Right ventricle myocardium inferior (tissue), 1 donor: ENCODE results near the gene SCN4A. TPM values are rescaled to one million over a fixed set of nuclear protein-coding genes. Genes with fewer than 3 reads are reported as not detected.

Experiments
- ATAC-seq: fragments of 200-7000 bp; cut with Tn5 transposase; one replicate; pipeline ENCODE4 v1.9.1; 2020; ENCODE audit warnings: mild to moderate bottlenecking, moderate library complexity
- DNase-seq: peaks from one replicate; pipeline ENCODE4 v3.0.0; 2021; ENCODE audit errors: missing footprints
- intact Hi-C: fragments of 100-400 bp; cut with DNase I; formaldehyde crosslinking; loops from one replicate; pipeline ENCODE4 v1.11.0; 2022
- total RNA-seq: library from RNA; stranded (reverse); fragmentation: NEBNext Ultra II Directional; extraction: Animal tissue kit (Norgen Biotek cat#: 25700); gene quantifications from one replicate; pipeline ENCODE4 v1.2.1, GENCODE V29; 2021
- donor health status: DM: no; HTN: yes; CAD: no; lungs with severe emphysema.

SCN4A gene
- total RNA-seq, 1 donor from 2014 or later, result 0.32 TPM

DNA sequence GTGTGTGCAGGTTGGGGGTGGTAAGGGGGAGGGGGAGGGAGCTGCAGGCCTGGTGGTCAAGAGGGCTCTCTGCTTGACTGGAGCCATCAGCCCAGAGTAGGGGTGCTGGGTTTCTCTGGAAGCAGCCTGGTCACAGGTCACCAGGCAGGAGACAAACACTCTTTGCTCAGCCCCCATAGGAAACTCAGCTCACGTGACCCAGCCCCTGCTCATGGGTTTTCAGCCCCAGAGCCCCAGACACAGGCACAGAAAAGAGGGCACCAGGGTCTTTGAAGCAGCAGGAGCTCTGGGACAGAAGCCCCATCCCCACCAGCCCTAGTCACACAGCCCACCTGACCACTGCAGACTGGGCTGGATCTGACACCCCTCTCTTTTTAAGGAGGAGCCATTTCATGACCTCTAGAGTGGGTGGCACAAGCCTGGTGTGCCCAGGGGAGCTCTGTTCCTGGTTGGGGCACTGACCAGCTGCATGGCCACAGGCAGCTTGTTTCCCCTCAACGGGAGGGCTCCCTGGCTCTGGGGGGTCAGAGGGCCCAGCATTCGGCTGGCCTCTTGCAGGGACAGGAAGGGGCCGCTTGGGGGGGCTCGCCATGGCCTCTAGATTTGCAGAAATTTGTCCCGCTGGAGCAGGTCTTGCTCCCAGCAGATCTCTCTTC lies 26.8 kb downstream of the SCN4A start:
- DNase-seq, result no peak
- no peak for ATAC-seq
- intact Hi-C loops, result loop anchor here (2.0 to 5.0 kb wide), 2 partner anchors 27 to 41 kb away; partner anchors contain the start of gene GH1

DNA sequence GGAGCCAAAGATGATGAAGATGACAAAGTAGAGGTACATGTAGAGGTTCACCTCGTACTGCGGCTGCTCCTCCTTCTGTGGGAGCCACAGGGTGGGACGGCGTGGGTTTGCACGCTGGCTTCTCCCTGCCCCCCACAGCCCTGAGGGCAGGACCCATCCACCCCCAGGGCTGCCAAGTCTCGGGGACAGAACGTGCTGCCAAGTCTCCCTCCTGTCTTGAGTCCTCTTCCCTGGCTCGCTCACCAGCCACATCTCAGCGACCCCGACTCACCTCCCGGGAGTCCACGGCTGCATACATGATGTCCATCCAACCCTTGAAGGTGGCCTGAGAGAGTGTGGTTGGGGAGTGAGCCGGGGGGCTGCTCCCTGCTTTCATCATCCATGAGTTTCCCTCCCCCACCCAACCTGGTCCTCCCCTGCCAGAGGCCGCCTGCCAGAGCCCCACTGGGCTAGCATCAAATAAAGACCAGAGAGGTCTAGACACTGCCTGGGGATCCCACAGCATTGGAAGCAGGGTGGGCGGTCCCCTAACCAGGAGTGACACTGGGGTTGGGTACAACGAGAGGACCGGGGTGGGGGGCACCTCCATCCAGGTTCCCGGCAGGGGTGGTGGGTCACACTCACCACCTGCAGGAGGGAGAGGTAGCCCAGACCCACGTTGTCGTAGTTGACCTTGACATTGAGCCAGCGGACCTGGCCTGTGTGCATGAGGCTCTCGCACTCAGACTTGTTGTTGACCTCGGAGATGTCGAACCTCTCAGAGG lies 27.8 kb downstream of the SCN4A start:
- ATAC-seq (no peak), DNase-seq (peak; percentile 49)
- intact Hi-C loops, result loop anchor here (5.0 kb wide), 1 partner anchor 42 kb away; no protein-coding TSS in a partner anchor

DNA sequence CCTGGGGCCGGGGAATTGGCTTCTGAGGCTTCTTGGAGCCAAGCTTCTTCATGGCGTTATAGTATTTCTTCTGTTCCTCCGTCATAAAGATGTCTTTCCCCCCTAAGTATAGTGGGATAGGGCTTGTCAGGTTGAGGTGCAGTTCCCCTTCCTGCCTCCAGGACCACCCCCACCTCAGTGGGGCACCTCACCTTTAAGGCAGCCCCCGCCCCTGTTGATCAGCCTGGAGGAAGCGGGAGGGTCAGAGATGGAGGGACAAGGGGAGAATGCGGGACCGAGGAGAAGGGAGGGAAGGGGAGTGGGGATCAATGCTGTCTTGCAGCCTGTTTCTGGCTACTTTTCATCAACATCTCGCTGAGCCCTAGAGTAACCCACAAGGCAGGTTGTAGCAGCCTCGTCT lies 29.0 kb downstream of the SCN4A start:
- DNase-seq (peak; percentile 7), ATAC-seq (no peak)
- intact Hi-C loops, result no loop called here

DNA sequence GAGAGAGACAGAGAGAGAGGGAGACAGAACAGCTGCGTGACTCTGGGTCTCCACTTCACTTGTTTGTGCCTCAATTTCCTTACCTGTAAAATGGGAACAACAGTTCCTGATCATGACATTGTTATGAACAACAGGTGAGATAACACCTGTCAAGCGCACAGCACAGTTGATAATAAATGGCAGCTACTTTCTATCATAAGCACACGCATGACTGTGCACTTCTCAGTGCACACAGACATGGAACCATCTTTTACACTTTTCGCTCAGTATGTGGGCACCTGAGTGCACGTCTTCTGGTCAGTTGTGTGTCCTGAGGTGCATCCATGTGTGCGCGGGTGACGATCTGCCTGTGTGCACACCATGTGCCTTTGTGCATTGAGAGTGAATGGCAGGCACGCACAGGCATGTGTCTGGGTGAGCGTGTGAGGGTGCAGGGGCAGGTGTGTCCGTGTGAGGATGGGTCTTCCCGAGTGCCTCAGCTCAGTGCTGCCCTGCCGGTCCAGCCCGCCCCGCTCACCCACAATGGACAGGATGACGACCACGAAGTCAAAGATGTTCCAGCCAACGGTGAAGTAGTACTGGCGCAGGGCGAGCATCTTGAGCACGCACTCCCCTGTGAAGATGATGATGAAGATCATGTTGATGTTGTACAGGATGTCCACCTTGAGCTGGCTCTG lies 30.3 kb downstream of the SCN4A start:
- DNase-seq, result peak; percentile 55
- intact Hi-C loops, result no loop called here
- ATAC-seq, result no peak

DNA sequence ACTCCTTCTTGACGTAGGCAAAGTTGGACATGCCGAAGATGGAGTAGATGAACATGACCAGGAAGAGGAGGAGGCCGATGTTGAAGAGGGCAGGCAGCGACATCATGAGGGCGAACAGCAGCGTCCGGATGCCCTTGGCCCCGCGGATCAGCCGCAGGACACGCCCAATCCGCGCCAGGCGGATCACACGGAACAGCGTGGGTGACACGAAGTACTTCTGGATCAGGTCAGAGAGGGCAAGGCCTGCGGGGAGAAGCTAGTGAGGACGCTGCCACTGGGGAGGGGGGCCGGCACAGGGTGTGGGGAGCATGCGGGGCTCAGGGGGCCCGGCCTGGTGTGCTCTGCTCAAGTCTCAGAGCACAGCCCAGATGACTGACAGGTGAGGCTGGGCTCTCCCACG lies 31.0 kb downstream of the SCN4A start:
- DNase-seq, result peak; percentile 41
- intact Hi-C loops, result no loop called here
- ATAC-seq, result no peak

DNA sequence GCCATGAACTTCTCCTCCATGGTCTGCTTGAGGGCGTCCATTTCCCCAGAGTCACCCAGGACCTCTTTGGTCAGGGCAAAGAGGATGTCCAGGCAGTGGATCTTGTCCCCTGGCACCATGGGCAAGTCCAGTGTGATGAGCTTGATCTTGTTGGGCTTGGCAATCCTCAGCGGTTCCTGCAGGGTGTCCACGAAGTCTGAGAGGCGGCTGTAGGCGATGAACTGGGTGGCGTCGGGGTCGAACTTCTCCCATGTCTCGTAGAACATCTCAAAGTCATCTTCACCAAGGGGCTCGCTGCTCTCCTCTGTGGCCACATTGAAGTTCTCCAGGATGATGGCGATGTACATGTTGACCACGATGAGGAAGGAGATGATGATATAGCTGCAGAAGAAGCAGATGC lies 31.6 kb downstream of the SCN4A start:
- ATAC-seq (no peak), DNase-seq (peak; percentile 55)
- intact Hi-C loops, result no loop called here

DNA sequence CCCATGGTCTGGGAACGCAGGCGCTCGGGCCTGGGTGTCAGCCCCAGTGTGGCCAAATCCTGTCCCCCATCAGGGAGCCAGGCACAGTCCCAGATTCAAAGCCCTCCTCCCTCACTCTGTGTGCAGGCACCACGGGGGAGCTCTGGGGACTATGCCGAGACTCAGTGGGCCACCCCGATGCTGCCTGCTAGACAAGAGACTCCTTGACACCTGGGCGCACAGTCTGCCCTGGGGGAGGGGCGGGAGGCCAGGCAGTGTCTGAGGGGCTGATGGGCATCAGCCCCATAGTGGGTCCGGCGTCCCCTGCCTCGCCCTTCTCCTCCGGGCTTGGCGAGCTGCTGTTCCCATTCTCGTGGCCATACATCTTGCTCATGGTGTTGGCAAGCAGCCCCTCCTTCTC lies 32.1 kb downstream of the SCN4A start:
- intact Hi-C loops, result no loop called here
- ATAC-seq (no peak), DNase-seq (peak; percentile 49)

DNA sequence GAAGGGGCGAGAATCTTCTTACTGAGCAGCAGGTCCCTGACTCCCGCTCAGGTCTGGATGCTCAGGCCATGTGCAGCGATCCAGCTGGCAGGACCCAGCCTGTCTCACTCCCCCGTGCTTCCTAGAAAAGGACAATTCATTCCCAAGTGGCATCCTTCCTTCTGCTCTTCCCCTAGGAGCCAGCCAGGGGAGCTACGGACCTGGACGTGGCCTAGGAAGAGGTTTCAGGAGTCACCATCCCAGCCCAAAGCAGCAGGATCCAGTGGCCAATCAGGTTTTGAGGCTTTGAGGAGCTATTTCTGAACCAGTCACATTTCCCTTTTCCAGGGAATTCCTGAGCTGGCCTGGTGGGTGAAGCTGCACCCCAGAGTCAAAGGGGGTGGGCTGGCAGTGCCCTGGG lies 32.8 kb downstream of the SCN4A start:
- ATAC-seq (no peak), DNase-seq (peak; percentile 9)
- intact Hi-C loops, result no loop called here

DNA sequence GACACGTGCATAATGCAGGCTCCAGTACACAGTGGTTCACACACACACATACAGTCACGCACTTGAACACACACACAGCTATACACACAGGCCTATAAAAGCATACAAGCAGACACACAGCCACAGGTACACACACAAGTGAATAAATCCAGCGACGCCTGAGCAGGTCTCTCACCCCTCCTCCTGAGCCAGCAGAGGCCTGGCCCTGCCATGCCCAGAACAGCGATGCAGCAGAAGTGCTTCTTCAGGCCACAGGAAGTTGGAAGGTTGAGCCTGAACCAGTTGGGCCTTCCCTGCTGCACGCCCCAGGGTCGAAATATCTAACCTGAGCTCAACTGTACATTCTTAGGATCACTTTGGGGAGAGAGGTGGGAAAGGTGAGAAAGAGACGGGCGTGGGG lies 33.3 kb downstream of the SCN4A start:
- ATAC-seq, result no peak
- intact Hi-C loops, result no loop called here
- DNase-seq, result peak; percentile 9

DNA sequence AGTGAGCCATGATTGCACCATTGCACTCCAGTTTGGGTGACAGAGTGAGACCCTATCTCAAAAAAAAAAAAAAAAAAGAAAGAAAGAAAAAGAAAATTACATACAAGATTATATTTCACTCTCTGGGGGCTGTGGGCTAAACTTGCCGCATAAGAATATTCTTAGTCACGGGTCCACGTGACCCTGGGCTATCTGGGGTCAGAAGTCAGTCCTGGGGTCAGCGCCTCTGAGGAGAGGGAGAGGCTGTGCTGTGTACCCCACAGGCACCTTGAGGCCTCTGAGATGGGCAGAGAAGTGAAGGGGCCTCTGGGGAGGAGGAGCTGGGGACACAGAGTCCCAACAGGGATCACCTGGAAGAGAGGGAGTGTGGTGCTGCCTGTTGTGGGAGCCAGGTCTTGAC lies 34.8 kb downstream of the SCN4A start:
- intact Hi-C loops, result no loop called here
- no peak for DNase-seq
- no peak for ATAC-seq

DNA sequence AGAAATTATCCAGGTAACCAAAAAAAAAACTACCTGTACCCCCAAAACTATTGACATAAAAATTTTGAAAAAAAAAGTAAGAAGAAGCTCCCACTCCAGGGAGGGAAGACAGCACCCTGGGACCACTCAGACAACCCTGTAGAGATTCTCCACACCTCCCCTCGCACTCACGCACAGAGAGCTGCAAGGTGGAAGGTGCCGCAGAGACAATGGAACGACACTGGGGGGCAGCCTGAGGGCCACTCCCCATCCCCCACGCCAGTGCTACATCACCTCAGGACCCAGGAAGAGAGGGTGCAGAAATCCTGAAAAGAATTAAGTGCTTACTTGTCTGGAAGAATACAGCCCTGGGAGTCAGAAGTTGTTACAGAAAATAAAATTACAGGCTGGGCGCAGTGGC lies 35.4 kb downstream of the SCN4A start:
- intact Hi-C loops, result no loop called here
- DNase-seq (no peak), ATAC-seq (no peak)

DNA sequence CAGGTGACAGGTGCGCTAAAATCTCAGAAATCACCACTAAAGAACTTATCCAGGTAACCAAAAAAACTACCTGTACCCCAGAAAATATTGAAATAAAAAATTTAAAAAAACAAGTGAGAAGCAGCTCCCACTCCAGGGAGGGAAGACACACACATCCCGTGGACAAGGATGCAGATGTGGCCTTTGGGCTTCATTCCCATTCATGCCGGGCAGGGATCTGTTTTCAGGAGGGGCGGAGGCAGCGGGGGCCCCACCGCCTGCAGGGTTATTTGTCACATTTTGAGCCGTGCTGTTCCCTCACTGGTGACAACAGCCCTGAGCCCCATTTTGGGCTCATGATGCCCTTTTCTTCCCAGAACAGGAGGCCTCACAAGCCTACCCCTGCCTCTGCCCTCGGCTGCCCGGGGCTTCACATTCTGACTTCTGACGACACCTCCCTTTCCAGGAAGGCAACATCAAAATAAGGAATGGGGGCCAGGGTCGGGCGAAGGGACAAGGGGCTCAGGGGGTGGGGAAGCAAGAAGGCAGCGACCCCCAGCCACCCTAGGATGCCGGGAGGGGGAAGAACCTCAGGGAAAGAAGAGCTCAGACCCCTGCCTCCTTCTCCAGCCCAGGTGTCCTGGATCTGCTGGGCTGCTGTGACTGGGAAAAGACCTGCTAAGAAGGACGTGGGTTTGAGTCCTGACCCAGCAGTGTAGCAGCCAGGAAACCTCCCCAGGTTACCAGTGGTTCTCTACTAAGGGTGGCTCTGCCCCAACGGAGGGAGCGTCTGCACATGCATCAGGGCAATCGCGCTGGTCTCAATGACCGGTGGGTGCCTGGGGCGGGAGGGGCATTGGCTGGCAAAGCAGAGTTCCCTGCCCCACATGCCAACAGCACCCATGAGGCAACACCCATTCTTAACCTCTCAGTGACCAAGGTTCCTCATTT lies 38.3 kb downstream of the SCN4A start:
- intact Hi-C loops, result loop anchor here (5.0 kb wide), 1 partner anchor 58 kb away; no protein-coding TSS in a partner anchor
- ATAC-seq (no peak), DNase-seq (peak; percentile 56)

DNA sequence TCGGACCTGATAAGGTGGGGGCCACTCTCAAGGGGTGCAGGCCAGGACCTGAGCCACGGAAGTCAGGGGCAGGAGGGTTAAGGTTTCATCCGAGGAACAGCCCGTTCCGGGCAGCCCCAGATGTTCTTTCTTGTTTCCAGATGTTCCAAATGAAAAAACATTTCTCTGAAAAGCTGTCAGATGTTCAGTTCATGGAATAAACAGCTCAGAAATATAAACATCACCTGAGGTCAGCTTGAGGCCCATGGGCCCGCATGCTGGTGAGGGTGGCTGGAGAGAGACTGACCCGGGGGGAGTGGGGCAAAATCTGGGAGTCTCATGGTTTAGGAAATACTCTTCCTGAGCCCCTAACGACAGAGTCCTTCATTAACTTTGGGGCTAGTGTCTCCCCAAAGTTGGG lies 39.1 kb downstream of the SCN4A start:
- ATAC-seq, result no peak
- intact Hi-C loops, result loop anchor here (5.0 kb wide), 1 partner anchor 59 kb away; no protein-coding TSS in a partner anchor
- DNase-seq, result peak; percentile 15

DNA sequence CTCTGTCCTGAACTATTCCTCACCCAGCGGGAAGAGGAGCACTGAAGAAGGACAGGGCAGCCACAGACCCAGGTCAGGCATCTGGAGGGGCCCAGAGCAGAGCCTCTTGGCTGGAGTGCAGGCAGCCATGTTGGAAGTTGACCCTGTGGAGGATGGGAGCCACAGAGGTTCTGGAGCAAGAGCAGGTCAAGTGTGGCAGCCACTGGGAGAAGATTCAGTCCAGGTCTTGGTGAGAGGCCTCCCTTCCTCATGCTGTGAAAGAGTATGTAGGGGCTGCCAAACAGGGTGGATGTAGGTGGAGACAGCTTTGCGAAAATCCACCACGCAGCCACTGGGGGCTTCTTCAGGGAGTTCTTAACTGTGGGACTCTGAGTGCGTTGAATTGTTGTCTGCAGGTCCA lies 40.0 kb downstream of the SCN4A start:
- DNase-seq (no peak), ATAC-seq (no peak)
- intact Hi-C loops, result loop anchor here (5.0 kb wide), 1 partner anchor 60 kb away; no protein-coding TSS in a partner anchor

DNA sequence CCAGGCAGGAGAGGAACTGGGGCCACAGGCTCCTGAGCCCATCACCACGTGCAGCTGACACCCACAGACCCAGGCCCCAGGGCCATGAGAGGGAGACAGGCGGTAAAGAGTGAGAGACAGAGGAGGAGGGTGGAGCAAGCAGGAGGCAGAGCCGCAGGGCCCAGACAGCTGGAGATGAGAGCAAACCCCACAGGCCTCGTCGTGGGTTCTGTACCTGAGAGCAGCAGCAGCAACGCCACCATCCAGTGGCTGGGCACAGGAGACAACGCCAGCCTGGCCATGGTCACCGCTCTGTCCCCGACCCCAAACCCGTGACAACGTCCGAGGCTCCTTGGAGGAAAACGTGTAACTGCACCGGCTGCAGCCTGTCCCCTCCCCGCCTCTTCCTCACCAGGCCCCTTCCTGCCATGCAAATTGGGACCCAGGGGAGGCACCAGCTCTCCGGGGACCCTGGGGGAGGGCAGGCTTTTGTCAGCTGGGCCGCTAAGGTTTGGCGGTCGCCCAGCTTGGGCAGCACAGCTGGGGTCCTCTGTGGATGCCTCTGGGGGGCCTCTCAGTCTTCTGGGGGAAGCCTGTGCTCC lies 40.6 kb downstream of the SCN4A start, which contains the start of gene CD79B:
Gene CD79B (minus strand): TSS at position 351 of the 581 bp plus-strand sequence. CDS start 70 bp downstream, at position 281.
- intact Hi-C loops, result loop anchor here (5.0 kb wide), 1 partner anchor 60 kb away; no protein-coding TSS in a partner anchor
- ATAC-seq, result no peak
- peak; percentile 56 for DNase-seq

DNA sequence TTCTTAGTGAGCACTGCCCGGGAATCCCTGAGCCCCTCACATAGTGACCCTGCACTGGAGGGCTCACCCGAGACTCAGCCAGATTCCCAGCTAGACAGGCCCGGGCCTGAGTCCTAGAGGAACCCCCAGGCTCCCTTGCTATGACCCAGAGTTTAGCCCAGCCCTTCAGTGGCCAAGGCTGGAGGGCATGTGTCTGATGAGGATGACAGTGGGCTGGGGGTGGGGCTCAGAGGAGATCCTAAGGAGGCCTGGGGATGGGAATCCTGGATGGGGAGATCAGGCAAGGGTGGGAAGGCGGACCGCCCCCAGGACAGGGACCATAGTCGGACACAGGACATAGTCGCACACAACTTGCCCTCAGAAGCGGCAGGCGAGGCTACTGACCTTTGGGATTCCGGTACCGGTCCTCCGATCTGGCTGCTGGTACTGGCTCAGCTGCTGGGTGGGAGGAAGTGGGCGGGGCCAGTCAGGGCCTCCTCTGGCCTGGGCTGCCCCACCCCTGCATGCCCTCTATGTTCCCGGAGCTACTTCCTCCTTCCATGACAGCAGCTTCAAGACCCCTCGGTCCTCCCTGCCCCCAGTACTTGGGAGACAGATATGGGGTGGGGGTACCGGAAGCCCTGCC lies 41.7 kb downstream of the SCN4A start:
- ATAC-seq (peak; percentile 77), DNase-seq (peak; percentile 87)
- intact Hi-C loops, result loop anchor here (5.0 kb wide), 1 partner anchor 61 kb away; no protein-coding TSS in a partner anchor
